Ascending aorta (tissue), 2 donors: ENCODE results near the gene PAK3. TPM values are rescaled to one million over a fixed set of nuclear protein-coding genes. Genes with fewer than 3 reads are reported as not detected.

Experiments used
- DNase-seq, 2 donors: peaks; one replicate each; pipeline ENCODE4 v3.0.0-alpha.2; 2019; ENCODE audit warnings: low spot score in 2 of 2
- H3K27ac ChIP-seq, 2 donors: fragments of 200-600 bp; sonication (generic); one replicate each; pipeline ENCODE4 v1.5.1; 2016 to 2017; ENCODE audit warnings: mild to moderate bottlenecking in 1 of 2
- H3K27me3 ChIP-seq: fragments of 200-600 bp; sonication (generic); one replicate; pipeline ENCODE4 v1.5.1; 2017
- H3K36me3 ChIP-seq, 2 donors: fragments of 200-600 bp; sonication (generic); one replicate each; pipeline ENCODE4 v1.5.1; 2016
- H3K4me1 ChIP-seq, 2 donors: fragments of 200-600 bp; sonication (generic); one replicate each; pipeline ENCODE4 v1.5.1; 2016 to 2017; ENCODE audit warnings: mild to moderate bottlenecking in 1 of 2
- H3K4me3 ChIP-seq, 2 donors: fragments of 200-600 bp; sonication (generic); one replicate each; pipeline ENCODE4 v1.5.1; 2016 to 2017; ENCODE audit warnings: mild to moderate bottlenecking in 1 of 2
- H3K9me3 ChIP-seq, 2 donors: fragments of 200-600 bp; sonication (generic); one replicate each; pipeline ENCODE4 v1.5.1; 2016
- intact Hi-C: fragments of 100-400 bp; cut with DNase I; formaldehyde crosslinking; loops from one replicate; pipeline ENCODE4 v1.15.1; 2023
- total RNA-seq: library from RNA; depleted of rRNA; stranded (reverse); fragments of >200 nt; gene quantifications from one replicate; pipeline ENCODE4 v1.1.0, GENCODE V29; 2016
- TF ChIP-seq, protein P1 (sequence below), 3 experiments: fragments of 200-600 bp in 2 of 3; fragments of 450-650 bp in 1 of 3; sonication (generic) in 2 of 3; IDR thresholded peaks; one replicate each; pipeline ENCODE4 v1.5.1; 2016 to 2019; ENCODE audit warnings: antibody characterized with exemption in 3 of 3, mild to moderate bottlenecking in 1 of 3, moderate library complexity in 1 of 3

PAK3 gene
- total RNA-seq, 1 donor from 2014 or later: 0.64 TPM

DNA sequence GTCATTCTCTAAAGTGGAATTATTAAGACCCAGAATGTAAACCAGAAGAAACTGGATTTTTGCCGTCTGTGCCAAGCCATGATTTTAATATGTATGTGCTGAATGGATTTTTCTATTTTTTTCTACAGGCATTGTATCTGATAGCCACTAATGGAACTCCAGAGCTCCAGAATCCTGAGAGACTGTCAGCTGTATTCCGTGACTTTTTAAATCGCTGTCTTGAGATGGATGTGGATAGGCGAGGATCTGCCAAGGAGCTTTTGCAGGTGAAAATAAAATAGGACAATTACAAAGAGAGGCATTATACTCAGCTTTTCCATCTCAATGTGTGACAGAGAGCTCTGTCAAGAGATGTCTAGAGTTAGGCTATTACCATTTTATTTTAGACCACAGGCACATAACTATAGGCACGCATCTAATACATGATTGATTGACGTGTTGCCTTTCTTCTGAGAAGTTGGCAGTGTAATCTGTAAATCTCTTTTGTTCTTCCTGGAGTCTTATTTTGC lies 120.4 kb downstream of the PAK3 start:
- H3K4me1 ChIP-seq: no peaks in the 10 kb centered on the region
- DNase-seq: no peak
- TF ChIP-seq, protein P1, sequence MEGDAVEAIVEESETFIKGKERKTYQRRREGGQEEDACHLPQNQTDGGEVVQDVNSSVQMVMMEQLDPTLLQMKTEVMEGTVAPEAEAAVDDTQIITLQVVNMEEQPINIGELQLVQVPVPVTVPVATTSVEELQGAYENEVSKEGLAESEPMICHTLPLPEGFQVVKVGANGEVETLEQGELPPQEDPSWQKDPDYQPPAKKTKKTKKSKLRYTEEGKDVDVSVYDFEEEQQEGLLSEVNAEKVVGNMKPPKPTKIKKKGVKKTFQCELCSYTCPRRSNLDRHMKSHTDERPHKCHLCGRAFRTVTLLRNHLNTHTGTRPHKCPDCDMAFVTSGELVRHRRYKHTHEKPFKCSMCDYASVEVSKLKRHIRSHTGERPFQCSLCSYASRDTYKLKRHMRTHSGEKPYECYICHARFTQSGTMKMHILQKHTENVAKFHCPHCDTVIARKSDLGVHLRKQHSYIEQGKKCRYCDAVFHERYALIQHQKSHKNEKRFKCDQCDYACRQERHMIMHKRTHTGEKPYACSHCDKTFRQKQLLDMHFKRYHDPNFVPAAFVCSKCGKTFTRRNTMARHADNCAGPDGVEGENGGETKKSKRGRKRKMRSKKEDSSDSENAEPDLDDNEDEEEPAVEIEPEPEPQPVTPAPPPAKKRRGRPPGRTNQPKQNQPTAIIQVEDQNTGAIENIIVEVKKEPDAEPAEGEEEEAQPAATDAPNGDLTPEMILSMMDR (IDR thresholded peaks at IDR 0.05): no peak
- H3K36me3 ChIP-seq: no peaks in the 10 kb centered on the region
- H3K27ac ChIP-seq: no peak overlapping the region
- no peaks in the 10 kb centered on the region for H3K27me3 ChIP-seq
- H3K4me3 ChIP-seq: no peak overlapping the region
- no peaks in the 10 kb centered on the region for H3K9me3 ChIP-seq
- intact Hi-C loops: no loop called here

DNA sequence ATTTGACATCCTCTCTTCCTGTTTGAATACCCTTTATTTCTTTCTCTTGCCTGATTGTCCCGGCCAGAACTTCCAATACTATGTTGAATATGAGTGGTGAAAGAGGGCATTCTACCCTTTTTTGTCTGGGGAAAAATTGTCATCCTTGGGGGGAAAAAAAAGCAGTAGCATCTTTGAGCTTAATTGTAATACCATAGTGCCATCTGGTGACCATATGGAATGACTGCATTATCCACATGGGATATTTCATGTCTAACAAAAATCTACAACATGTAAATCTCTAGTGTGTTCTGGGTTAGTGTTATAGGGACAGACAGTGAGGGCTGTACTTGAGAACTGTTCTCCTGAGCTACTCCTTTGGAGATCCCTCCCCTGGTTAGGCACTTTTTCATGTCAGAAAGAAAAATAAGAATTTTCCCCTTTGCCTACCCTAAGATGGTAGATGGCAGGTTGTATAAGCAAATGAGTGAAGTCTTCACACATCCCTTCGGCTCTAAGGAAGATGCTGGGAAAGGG lies 148.3 kb downstream of the PAK3 start:
- Histone ChIP-seq H3K27me3 (no peaks in the 10 kb centered on the region), H3K36me3 (no peaks in the 10 kb centered on the region), H3K27ac (no peak overlapping the region), H3K4me3 (no peak overlapping the region), H3K4me1 (no peaks in the 10 kb centered on the region), H3K9me3 (no peaks in the 10 kb centered on the region)
- TF ChIP-seq, protein P1 (IDR thresholded peaks at IDR 0.05): peak; percentile 27 to 62 (median 42)
- DNase-seq: no peak
- intact Hi-C loops: loop anchor here (10.0 kb wide), 3 partner anchors 79 to 789 kb away; no protein-coding TSS in a partner anchor

DNA sequence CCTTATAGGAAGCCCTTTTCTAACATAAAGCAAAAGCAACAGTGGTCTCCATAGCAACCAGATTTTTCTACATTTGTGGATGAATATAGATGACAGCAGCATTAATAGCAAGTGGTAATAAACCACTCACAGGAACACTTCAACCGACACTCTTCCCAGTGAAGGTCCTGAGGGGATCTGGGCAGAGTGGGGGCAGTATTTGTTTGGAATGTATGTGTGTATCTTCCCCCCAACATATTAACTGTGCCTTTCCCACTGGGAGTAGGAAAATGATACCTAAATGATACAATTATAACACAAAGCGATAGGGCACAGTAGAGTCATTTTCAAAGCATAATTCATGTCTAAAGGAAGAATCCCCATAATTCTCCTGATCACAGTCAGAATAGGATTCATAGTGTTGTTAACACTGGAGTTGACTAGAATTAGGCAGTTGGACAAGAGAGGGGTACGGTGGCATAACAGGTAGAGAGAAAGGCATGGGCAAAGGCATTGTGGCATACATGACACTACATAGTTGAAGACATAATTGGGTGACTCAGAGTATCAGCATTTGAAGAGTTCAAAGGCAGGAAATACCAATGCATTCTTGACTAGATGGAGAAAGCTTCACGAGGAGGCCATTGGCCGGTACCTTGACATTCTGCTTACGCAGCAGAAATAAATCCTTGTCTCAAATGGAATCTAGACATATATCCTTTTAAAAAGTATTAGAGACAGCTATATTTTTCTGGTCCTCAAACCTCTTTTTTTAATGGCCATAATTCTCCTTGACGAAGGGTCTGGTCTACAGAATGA lies 159.1 kb downstream of the PAK3 start:
- Histone ChIP-seq H3K4me1 (no peaks in the 10 kb centered on the region), H3K27me3 (no peaks in the 10 kb centered on the region), H3K9me3 (no peaks in the 10 kb centered on the region), H3K4me3 (no peak overlapping the region), H3K36me3 (no peaks in the 10 kb centered on the region), H3K27ac (no peak overlapping the region)
- intact Hi-C loops: loop anchor here (5.0 kb wide), 1 partner anchor 263 kb away; no protein-coding TSS in a partner anchor
- no peak for DNase-seq
- TF ChIP-seq, protein P1 (IDR thresholded peaks at IDR 0.05): no peak

DNA sequence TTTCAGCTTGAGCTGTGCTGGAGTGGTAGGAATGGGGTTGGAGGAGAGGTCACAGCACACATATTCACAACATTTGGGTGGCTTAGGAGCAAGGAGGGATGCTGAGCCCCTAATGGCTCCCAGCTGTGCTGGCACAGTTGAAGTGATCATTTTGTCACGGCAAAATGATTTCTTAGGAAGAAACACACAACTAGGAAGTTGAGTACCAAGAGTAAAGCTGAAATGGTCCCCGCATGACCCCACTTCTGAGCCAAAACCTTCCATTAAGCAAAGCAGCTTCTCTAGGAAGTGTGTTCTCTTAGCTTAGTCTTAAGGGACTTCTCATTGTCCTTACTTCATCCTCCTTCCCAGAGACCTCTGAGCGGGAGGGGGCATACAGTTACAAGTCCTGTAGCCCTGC lies 161.7 kb downstream of the PAK3 start:
- Histone ChIP-seq H3K9me3 (no peaks in the 10 kb centered on the region), H3K27ac (no peak overlapping the region), H3K36me3 (no peaks in the 10 kb centered on the region), H3K27me3 (no peaks in the 10 kb centered on the region), H3K4me1 (no peaks in the 10 kb centered on the region), H3K4me3 (no peak overlapping the region)
- TF ChIP-seq, protein P1 (IDR thresholded peaks at IDR 0.05): no peak
- intact Hi-C loops: no loop called here
- DNase-seq: no peak

DNA sequence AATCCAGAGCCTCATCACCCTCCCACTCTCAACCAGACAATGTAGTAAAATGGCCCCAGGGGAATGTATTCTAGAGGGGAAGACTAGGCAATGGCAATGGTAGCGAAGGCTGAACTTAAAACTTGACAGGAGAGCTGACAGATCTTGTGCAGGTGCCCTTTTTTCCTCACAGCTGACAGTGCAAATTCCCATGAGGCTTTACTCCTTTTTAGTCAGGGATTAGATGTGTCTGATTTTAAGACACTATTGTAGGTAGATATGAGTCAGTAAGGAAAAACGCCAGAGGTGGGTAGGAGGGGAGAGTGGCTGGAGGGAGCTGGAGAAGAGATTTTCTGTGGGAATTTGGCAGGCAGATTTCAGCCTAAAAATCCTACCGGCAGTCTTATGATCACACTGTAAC lies 163.6 kb downstream of the PAK3 start:
- no peak for DNase-seq
- no peaks in the 10 kb centered on the region for H3K9me3 ChIP-seq
- intact Hi-C loops: no loop called here
- TF ChIP-seq, protein P1 (IDR thresholded peaks at IDR 0.05): no peak
- no peaks in the 10 kb centered on the region for H3K4me1 ChIP-seq
- no peaks in the 10 kb centered on the region for H3K36me3 ChIP-seq
- no peak overlapping the region for H3K4me3 ChIP-seq
- no peak overlapping the region for H3K27ac ChIP-seq
- no peaks in the 10 kb centered on the region for H3K27me3 ChIP-seq
